Neural cell (in vitro differentiated cells): ENCODE measurements around the gene EIF5.

Experiments
- CTCF ChIP-seq: fragments of 450-650 bp; IDR thresholded peaks from 2 replicates; pipeline ENCODE4 v1.5.1; 2014; ENCODE audit warnings: antibody characterized with exemption, mild to moderate bottlenecking, moderate library complexity; ENCODE audit not compliant: poor library complexity, severe bottlenecking
- EP300 ChIP-seq: fragments of 450-650 bp; conservative IDR thresholded peaks from 2 replicates; pipeline ENCODE4 v1.6.1; 2014; ENCODE audit warnings: antibody characterized with exemption, mild to moderate bottlenecking, moderate library complexity; ENCODE audit not compliant: poor library complexity, severe bottlenecking
- POLR2AphosphoS5 ChIP-seq: IDR thresholded peaks from 2 replicates; pipeline ENCODE4 v1.6.1; 2012
- REST ChIP-seq: IDR thresholded peaks from 2 replicates; pipeline ENCODE4 v1.6.1; 2012; ENCODE audit warnings: borderline replicate concordance
- SMC3 ChIP-seq: fragments of 450-650 bp; conservative IDR thresholded peaks from 2 replicates; pipeline ENCODE4 v1.6.1; 2014; ENCODE audit warnings: antibody characterized with exemption, mild to moderate bottlenecking, moderate library complexity; ENCODE audit not compliant: poor library complexity

DNA sequence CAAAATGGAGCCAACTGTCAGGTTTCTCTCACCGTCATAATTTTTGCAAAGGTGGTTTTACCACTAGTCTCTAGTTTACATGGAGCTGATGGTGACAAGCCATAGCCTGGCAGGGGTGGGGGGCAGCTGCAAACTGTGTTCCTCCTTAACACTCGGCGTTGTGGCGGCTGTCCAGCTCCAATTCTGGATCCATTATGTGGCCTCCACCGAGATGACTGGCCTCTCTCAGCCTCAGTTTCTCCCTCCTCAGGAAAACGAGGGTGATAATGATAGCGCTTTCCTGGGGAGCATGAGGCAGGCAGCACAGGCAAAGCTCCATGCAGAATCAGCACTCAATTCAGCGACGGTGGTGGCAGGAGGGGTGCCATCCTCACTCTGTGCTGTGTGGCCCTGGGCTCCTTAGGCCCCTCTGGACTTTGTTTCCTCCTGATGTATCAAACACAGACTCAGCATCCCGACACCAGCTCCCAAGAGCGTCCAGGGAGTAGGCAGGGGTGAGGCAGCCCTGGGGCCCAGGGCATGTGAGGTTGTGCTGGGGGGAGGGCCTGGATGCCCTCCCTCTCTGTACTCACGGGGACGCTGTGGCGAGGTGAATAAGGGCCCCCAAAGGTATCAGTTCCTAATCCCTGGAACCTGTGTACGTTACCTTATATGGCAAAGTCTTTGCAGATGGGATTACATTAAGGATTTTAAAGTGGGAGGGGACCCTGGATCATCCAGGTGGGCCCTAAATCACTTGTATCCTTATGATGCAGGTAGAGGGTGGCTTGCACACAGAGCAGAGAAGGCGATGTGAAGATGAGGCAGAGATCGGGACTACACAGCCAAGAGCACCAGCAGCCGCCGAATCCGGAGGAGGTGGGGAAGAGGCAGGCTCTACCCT, 46.8 kb upstream of the EIF5 start:
- TF ChIP-seq REST (no peak), POLR2AphosphoS5 (no peak), CTCF (no peak), SMC3 (no peak), EP300 (no peak)
